Fibroblast of lung (primary cell): ENCODE data around the gene INS. TPM values are rescaled to one million over a fixed set of nuclear protein-coding genes. Genes with fewer than 3 reads are reported as not detected.

Experiments
- DNase-seq, 2 donors: peaks; one replicate each; pipeline versions ENCODE4 v3.0.0 to v3.0.0-alpha.2; 2010; ENCODE audit warnings: low read depth in 2 of 2
- H2AFZ ChIP-seq: 2 replicates; pipeline ENCODE4 v1.5.1; 2012; ENCODE audit warnings: low read length, control low read depth, inconsistent platforms
- H3K27ac ChIP-seq: 2 replicates; pipeline ENCODE4 v1.5.1; 2011; ENCODE audit warnings: low read length, control low read depth; ENCODE audit not compliant: insufficient read depth
- H3K27me3 ChIP-seq: 2 replicates; pipeline ENCODE4 v1.5.1; 2011; ENCODE audit warnings: mild to moderate bottlenecking, low read length; ENCODE audit not compliant: control insufficient read depth, insufficient read depth
- H3K36me3 ChIP-seq: 2 replicates; pipeline ENCODE4 v1.5.1; 2011; ENCODE audit warnings: low read length; ENCODE audit not compliant: control insufficient read depth, insufficient read depth
- H3K4me1 ChIP-seq: 2 replicates; pipeline ENCODE4 v1.5.1; 2011; ENCODE audit warnings: low read length; ENCODE audit not compliant: control insufficient read depth, insufficient read depth; ENCODE audit errors: extremely low read depth
- H3K4me2 ChIP-seq: 2 replicates; pipeline ENCODE4 v1.5.1; 2011; ENCODE audit warnings: low read length, control low read depth; ENCODE audit not compliant: insufficient read depth; ENCODE audit errors: extremely low read depth
- H3K4me3 ChIP-seq, 4 experiments: fragments of 200-600 bp in 1 of 4; sonication (generic) in 1 of 4; replicated peaks in 1 of 4; 2 replicates each; pipeline ENCODE4 v1.5.1; 2011 to 2016; ENCODE audit warnings: low read length in 4 of 4, low read depth in 3 of 4, mild to moderate bottlenecking in 3 of 4, control low read depth in 2 of 4, inconsistent platforms in 1 of 4, mixed read lengths in 1 of 4; ENCODE audit not compliant: insufficient read depth in 1 of 4; ENCODE audit errors: control extremely low read depth in 1 of 4
- H3K79me2 ChIP-seq: 2 replicates; pipeline ENCODE4 v1.5.1; 2012; ENCODE audit warnings: mild to moderate bottlenecking, low read length, inconsistent platforms; ENCODE audit not compliant: control insufficient read depth, insufficient read depth
- H3K9ac ChIP-seq: 2 replicates; pipeline ENCODE4 v1.5.1; 2011; ENCODE audit warnings: mild to moderate bottlenecking, low read length, control low read depth; ENCODE audit not compliant: insufficient read depth
- H3K9me3 ChIP-seq: 2 replicates; pipeline ENCODE4 v1.5.1; 2012; ENCODE audit warnings: low read depth, low read length; ENCODE audit not compliant: control insufficient read depth, insufficient read depth
- H4K20me1 ChIP-seq: 2 replicates; pipeline ENCODE4 v1.5.1; 2011; ENCODE audit warnings: low read length; ENCODE audit not compliant: control insufficient read depth, insufficient read depth; ENCODE audit errors: extremely low read depth
- EZH2 ChIP-seq: IDR thresholded peaks from 2 replicates; pipeline ENCODE4 v1.5.1; 2012; ENCODE audit warnings: low read length, control low read depth, mild to moderate bottlenecking; ENCODE audit errors: missing control alignments
- polyA plus RNA-seq, 2 donors: library from polyadenylated mRNA; depleted of rRNA in 1 of 2; stranded (reverse) in 1 of 2; unstranded in 1 of 2; fragments of >200 nt; gene quantifications; 2 replicates each; pipeline ENCODE4 v1.2.1, GENCODE V29; 2011 to 2012; ENCODE audit warnings: missing spikeins in 1 of 2
- total RNA-seq: library from RNA; depleted of rRNA; stranded (reverse); fragments of >200 nt; gene quantifications from 2 replicates; pipeline ENCODE4 v1.2.1, GENCODE V29; 2014
- TF ChIP-seq, protein P1 (sequence below), 2 donors: IDR thresholded peaks in 1 of 2; conservative IDR thresholded peaks in 1 of 2; 1 replicate in 1 of 2; 2 replicates in 1 of 2; pipeline ENCODE4 v1.5.1; 2011 to 2012; ENCODE audit warnings: low read length in 2 of 2, control low read depth in 1 of 2, inconsistent platforms in 1 of 2, low read depth in 1 of 2, mild to moderate bottlenecking in 1 of 2

INS gene
- total and polyA plus RNA-seq, 2 donors (not counting 1 experiment from before 2014, with no cell fraction given) = not detected

DNA sequence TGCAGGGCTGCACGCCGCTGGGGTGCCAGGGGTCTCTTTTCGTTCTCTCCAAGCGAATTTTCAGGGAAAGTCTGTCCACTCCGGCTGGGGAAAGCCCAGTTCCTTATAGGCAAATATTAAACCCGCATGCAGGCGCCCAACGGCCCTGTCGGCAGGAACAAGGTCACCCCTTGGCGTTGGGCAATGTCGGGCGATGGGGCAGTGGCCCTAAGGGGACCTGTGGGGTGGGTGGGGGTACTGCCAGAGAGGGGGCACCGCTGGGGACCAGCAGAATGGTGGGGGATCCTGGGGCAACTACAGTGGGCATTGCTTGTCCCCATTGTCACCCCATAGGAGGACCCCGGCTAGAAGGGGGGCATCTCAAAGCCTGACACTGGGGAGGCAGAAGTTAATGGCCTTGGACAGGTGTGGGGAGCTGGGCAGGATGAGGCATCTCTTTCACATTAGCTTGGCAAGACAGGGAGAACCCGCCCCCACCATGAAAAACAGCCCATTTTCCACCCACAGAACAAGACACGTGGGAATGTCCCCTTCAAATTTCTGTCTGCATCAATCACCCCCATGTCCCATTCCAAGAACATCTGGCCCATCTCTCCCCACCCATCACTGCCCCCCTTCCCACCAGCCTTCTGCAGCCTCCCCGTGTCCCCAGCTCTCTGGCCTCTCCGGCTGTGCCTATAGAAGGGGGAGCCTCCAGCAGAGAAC is 16.3 kb downstream of the INS start:
- Histone ChIP-seq H3K9me3 (no peaks in the 10 kb centered on the region), H3K9ac (no peak overlapping the region), H3K79me2 (no peaks in the 10 kb centered on the region), H2AFZ (no peak overlapping the region), H3K36me3 (no peaks in the 10 kb centered on the region), H3K4me2 (no peak overlapping the region), H4K20me1 (peaks cover 1% of the 10 kb centered on the region), H3K27me3 (peaks cover 42% of the 10 kb centered on the region), H3K4me1 (no peaks in the 10 kb centered on the region), H3K27ac (no peak overlapping the region), H3K4me3 (no peak overlapping the region)
- no peak for DNase-seq
- TF ChIP-seq, protein P1, sequence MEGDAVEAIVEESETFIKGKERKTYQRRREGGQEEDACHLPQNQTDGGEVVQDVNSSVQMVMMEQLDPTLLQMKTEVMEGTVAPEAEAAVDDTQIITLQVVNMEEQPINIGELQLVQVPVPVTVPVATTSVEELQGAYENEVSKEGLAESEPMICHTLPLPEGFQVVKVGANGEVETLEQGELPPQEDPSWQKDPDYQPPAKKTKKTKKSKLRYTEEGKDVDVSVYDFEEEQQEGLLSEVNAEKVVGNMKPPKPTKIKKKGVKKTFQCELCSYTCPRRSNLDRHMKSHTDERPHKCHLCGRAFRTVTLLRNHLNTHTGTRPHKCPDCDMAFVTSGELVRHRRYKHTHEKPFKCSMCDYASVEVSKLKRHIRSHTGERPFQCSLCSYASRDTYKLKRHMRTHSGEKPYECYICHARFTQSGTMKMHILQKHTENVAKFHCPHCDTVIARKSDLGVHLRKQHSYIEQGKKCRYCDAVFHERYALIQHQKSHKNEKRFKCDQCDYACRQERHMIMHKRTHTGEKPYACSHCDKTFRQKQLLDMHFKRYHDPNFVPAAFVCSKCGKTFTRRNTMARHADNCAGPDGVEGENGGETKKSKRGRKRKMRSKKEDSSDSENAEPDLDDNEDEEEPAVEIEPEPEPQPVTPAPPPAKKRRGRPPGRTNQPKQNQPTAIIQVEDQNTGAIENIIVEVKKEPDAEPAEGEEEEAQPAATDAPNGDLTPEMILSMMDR (conservative IDR thresholded peaks at IDR 0.05 in 1 of 2, IDR thresholded peaks at IDR 0.05 in 1 of 2; ENCODE audit: low read depth in 1 of 2, low read length in 2 of 2) = no peak
- TF ChIP-seq EZH2 = no peak

DNA sequence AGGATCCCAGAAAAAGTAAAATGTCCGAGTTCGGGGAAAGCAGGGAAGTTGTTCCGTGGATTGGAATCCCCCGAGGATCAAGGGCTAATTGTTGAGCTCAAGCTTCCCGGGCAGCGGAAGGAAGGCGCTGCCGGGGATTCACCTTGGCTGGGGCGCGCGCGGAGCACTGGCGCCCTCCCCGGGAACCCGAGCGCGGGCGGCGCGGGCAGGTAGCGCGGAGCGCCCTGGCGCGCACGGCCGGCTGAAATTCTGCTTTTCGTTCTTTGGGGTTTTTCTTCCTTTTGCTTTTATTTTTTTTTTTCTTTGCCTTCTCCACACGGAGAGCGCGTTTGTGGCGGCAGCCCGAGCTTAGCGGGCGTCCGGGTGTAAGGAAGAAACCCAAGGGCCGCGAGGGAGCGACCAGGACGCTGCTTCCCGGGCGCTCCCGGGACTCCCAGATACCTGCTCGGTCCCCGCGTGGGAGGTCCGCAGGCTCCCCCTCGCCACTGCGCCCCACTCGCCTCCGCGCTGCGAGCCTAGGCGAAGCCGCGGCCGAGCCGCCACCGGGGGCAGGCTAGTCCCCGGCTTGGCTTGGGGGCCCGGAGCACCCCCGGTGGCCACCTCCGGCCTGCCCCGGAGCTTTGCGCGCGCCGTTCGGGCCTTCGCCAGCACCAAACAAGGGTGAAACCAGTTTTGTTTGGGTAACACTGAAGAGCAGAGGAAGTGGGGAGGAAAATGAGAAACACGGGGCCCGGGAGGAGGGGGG is 17.0 kb downstream of the INS start:
- Histone ChIP-seq H3K4me2 (no peak overlapping the region), H3K36me3 (no peaks in the 10 kb centered on the region), H3K9ac (no peak overlapping the region), H3K27me3 (peaks cover 44% of the 10 kb centered on the region), H2AFZ (no peak overlapping the region), H3K4me1 (no peaks in the 10 kb centered on the region), H3K27ac (no peak overlapping the region), H3K79me2 (no peaks in the 10 kb centered on the region), H4K20me1 (peaks cover 1% of the 10 kb centered on the region), H3K9me3 (no peaks in the 10 kb centered on the region), H3K4me3 (no peak overlapping the region)
- no peak for DNase-seq
- TF ChIP-seq, protein P1 (conservative IDR thresholded peaks at IDR 0.05 in 1 of 2, IDR thresholded peaks at IDR 0.05 in 1 of 2; ENCODE audit: low read depth in 1 of 2, low read length in 2 of 2) = no peak
- TF ChIP-seq EZH2 = no peak

DNA sequence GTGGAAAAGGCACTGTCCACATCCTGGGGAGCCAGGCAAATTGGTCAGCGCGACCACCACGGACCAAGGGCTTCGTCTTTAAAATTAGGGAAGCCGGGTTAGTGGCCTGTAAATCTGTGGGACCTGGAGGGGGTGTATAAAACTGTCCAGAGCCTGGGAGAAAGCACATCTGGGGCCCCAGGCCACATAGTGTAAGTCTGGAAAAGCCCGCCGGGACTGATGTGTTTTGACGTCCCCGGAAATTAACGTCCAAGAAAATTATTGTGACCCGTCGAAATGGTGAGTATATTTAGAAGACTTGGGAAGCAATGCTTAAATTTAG is 17.6 kb downstream of the INS start:
- no peak for DNase-seq
- TF ChIP-seq EZH2 = no peak
- TF ChIP-seq, protein P1 (conservative IDR thresholded peaks at IDR 0.05 in 1 of 2, IDR thresholded peaks at IDR 0.05 in 1 of 2; ENCODE audit: low read depth in 1 of 2, low read length in 2 of 2) = no peak
- Histone ChIP-seq H3K4me1 (no peaks in the 10 kb centered on the region), H3K4me2 (no peak overlapping the region), H3K27ac (no peak overlapping the region), H3K27me3 (peaks cover 44% of the 10 kb centered on the region), H3K36me3 (no peaks in the 10 kb centered on the region), H3K4me3 (no peak overlapping the region), H3K9me3 (no peaks in the 10 kb centered on the region), H2AFZ (no peak overlapping the region), H4K20me1 (peaks cover 1% of the 10 kb centered on the region), H3K79me2 (no peaks in the 10 kb centered on the region), H3K9ac (no peak overlapping the region)
